ENCODE measurements around the gene RERE.

The RERE gene

GRCh38 chr1:8817412-8818324 lies at the start of gene RERE:
Gene RERE (minus strand): TSS chr1:8817640.
- peak; percentile 97 for DNase-seq

GRCh38 chr1:8866792-8867415 lies 49.5 kb upstream of the RERE start:
- no peak for DNase-seq

- DNase-seq: no peak
Observed at GRCh38 chr1:8866173-8866791, 48.8 kb upstream of the RERE start.

- no peak for DNase-seq
Observed at GRCh38 chr1:8864713-8865344, 47.4 kb upstream of the RERE start.

- no peak for DNase-seq
Observed at GRCh38 chr1:8863794-8864233, 46.4 kb upstream of the RERE start.

- DNase-seq: no peak
Observed at GRCh38 chr1:8863138-8863537, 45.7 kb upstream of the RERE start.

- DNase-seq: no peak
Observed at GRCh38 chr1:8862528-8862927, 45.1 kb upstream of the RERE start.

GRCh38 chr1:8860738-8861516 lies 43.5 kb upstream of the RERE start:
- no peak for DNase-seq

- DNase-seq: peak; percentile 67
Observed at GRCh38 chr1:8858888-8859706, 41.7 kb upstream of the RERE start.

- DNase-seq: no peak
Observed at GRCh38 chr1:8858112-8858668, 40.8 kb upstream of the RERE start.

GRCh38 chr1:8856689-8857412 lies 39.4 kb upstream of the RERE start:
- DNase-seq: no peak

- no peak for DNase-seq
Observed at GRCh38 chr1:8854240-8854639, 36.8 kb upstream of the RERE start.

GRCh38 chr1:8851060-8851459 lies 33.6 kb upstream of the RERE start:
- DNase-seq: no peak

- DNase-seq: peak; percentile 89
Observed at GRCh38 chr1:8848663-8849386, 31.4 kb upstream of the RERE start.

GRCh38 chr1:8847990-8848389 lies 30.6 kb upstream of the RERE start:
- no peak for DNase-seq

GRCh38 chr1:8846263-8846662 lies 28.8 kb upstream of the RERE start:
- DNase-seq: no peak

GRCh38 chr1:8845104-8846097 lies 28.0 kb upstream of the RERE start:
- DNase-seq: no peak

GRCh38 chr1:8844501-8845006 lies 27.1 kb upstream of the RERE start:
- no peak for DNase-seq
